ENCODE data around the gene ZNF133.
"Not testable (repeated sequence)": the region's sequence is repeated elsewhere in the genome, so short reads cannot be mapped to it uniquely, and the experiment has no call there.

ZNF133 gene

DNA sequence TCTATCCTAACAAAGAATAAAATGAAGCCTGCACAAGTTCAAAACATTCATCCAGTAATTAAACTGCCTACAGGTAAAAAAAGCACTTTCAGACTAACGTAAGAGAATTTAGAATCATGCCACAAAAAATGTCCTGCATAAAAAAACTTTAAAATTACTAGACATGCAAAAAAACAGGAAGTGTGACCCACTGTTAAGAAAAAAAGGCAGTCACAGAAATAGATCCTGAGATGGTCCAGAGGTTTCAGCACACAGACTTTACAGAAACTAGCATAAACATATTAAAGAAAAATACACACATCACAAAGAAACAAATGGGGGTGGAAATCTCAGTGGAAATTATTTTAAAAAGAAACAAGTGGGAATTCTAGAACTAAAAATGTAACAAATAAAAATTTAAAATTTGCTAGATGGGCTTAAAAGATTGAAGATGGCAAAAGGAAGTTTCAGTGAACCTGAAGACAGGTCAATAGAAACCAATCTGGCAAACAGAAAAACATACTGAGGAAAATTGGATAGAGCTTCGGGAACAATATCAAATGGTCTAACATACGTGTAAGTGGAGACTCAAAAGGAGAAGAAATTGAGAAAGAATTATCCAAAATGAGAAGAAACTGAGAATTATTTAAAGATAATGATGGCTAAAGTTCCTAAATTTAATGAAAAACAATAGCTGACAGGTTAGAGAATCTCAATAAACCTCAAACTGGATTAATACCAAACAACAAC lies 3.4 kb upstream of the ZNF133 start:
- in situ Hi-C loops (cut with MboI; ENCODE audit: low sequenced_read_pairs) = no loop called here

DNA sequence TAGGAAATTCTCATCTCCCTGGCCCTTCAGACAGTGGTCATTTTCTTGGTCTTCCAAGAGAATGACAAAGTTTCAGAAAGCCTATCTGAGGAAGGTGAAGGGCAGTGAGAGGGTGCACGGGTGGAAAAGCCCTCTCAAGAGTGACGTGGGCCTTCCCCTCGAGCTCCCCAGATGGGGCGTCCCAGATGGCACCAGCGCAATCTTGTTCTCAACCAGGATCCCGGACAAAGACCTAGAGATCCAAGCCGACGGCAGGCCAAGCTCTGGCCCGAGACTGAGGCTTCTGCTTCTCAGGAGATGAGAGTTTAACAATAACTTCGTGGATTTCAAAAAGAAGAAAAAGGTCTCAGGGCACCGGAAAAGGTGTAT lies 797 bp upstream of the ZNF133 start:
- in situ Hi-C loops (cut with MboI; ENCODE audit: low sequenced_read_pairs) = no loop called here

DNA sequence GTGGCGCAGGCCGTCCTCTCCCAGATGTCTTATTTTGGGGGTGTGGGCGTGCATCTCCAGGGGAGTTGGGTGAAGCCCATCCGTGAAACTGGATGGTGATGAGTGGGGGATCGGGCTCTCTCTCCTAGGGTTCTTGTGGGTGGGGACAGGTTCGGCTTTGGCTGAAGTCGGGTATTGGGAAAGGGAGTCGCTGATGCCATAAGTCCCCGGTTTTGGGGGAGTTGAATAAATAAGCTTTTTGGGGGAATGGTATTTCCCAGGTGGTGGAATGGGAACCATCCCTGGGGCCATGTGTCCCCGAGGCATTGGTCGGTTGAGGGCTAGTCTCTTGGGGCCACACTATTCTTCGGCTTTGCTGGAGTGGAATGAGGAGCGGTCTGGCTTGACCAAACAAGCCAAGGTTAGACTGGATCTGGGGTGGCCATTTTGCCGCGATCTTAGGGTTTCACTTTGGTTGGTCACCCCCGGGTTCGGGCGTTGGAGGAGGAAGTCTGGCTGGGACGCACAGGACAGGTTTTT lies 481 bp downstream of the ZNF133 start:
- in situ Hi-C loops (cut with MboI; ENCODE audit: low sequenced_read_pairs) = no loop called here

DNA sequence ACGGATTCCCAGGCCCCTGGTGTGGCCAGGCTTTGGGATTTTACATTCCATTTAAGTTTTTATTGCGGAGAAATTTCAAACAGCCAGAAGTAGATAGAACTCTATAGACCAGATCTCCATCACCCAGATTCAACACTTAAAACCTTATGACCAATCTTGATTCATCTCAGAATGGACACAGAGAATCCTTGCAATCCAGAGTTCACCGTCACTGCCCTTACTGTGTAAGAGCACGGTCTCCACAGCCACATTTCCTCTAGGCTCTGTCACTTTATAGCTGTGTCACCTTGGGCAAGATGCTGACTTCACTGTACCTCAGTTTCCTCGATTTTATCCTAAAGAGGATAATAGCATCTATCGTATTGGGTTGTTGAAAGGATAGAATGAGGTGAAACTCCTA lies 979 bp downstream of the ZNF133 start:
- in situ Hi-C loops (cut with MboI; ENCODE audit: low sequenced_read_pairs) = no loop called here

DNA sequence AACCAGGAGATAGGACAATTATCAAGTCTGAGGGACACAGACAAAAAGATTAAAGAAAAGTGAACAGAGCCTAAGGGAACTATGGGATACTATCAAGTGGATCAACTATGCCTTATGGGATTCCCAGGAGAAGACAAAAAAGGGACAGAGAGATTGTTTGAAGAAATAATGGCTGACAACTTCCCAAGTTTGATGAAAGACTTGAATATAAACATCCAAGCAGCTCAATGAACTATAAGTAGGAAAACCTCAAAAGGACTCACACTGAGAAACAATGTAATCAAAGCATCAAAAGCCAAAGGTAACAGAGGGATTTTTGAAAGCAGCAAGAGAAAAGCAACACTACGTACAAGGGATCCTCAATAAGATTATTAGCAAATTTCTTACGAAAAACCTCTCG lies 11.0 kb downstream of the ZNF133 start:
- in situ Hi-C loops (cut with MboI; ENCODE audit: low sequenced_read_pairs) = no loop called here

DNA sequence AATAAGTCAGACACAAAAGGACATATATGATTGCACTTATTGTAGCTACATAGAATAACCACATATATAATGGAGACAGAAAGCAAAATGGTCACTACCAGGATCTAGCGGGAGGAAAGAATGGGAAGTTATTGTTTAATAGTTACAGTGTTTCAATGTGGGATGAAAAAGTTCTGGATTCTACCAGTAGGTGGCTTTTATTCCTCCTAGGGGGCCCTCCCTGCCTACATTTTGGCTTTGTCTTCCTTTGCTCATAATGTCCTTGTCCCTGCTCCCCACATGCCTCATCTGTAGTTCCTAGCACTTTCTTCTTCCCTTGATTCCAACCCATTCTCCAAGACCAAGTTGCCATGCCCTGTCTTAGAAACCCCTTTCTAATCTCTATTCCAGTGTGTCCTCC lies 16.3 kb downstream of the ZNF133 start:
- in situ Hi-C loops (cut with MboI; ENCODE audit: low sequenced_read_pairs) = no loop called here

DNA sequence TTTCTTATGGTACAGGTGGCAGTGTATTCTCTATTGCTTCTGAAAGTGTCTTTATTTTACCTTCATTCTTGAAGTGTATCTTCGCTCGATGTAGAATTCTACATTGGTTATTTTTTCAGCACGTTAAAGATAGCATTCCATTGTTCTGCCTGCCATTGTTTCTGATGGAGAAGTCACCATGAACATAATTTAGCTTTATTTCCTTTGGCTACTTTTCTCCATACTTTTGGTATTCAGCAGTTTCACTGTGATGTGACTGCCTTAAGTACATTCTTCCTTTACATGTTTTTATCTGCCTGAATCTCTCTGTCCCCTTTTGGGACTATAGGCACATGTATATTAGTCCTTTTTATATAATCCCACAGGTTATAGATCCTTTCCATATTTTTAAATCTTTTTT lies 19.0 kb downstream of the ZNF133 start:
- in situ Hi-C loops (cut with MboI; ENCODE audit: low sequenced_read_pairs) = no loop called here

DNA sequence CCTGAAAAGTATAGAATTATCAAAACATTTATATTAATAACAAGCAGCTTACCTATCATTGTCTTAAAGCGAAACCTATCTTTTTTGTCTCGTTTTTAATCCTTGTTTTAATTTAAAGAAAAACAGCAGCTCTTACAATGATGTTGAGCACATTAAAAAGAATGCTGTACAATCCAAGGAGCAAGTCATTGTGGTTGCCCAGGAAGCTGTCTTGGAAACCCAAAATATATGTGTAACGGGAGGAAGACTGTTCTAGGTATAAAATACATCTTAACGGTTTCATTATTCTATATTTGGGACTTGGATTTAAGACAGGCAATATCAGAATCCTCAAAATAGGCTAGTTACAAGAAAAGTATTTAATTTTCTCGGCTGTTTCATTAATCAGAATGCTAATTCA lies 21.7 kb downstream of the ZNF133 start:
- in situ Hi-C loops (cut with MboI; ENCODE audit: low sequenced_read_pairs) = no loop called here

DNA sequence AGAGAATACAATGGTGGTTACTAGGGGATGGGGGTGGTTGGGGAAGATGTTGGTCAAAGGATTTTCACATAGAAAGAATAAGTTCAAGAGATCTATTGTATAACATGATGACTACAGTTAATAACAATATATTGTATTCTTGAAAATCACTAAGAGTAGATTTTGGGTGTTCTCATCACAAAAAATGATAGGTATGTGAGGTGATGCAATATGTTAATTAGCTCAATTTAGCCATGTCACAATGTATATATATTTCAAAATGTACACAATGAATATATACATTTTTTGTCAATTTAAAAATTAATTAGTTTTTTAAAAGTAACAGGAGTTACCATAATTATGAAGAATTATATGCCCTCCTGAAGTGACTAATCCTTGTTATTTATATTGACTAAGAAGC lies 22.3 kb downstream of the ZNF133 start:
- in situ Hi-C loops (cut with MboI; ENCODE audit: low sequenced_read_pairs) = no loop called here

DNA sequence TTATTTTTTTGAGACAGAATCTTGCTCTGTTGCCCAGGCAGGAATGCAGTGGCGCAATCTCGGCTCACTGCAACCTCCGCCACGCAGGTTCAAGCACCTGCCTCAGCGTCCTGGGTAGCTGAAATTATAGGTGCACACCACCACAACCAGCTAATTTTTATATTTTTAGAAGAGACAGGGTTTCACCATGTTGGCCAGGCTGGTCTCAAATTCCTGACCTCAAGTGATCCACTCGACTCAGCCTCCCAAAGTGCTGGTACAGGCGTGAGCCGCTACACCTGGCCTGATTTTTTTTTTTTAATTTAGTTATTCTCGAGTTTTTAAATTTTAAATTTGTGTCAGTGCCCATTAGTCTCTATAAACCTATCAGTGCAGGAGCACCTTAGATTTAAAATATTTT lies 24.4 kb downstream of the ZNF133 start:
- in situ Hi-C loops (cut with MboI; ENCODE audit: low sequenced_read_pairs) = no loop called here

DNA sequence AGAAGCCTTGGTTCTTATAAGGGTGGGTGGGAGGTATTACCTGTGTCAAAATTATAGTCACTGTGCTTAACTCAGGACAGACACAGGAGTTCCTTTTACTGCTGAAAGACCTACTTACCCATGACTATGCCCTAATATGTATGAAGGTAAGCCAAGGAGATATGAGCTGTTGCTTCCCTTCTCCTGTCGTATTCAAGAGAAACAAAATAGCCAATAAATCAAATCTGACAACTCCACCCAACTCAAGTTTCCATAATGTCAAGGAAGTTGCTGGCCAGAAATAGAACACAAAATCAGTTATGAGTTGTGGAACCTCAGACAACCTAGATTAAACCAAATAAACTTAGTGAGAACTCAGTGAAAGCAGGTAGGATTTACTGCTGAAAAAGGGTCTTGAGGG lies 25.1 kb downstream of the ZNF133 start:
- in situ Hi-C loops (cut with MboI; ENCODE audit: low sequenced_read_pairs) = no loop called here

DNA sequence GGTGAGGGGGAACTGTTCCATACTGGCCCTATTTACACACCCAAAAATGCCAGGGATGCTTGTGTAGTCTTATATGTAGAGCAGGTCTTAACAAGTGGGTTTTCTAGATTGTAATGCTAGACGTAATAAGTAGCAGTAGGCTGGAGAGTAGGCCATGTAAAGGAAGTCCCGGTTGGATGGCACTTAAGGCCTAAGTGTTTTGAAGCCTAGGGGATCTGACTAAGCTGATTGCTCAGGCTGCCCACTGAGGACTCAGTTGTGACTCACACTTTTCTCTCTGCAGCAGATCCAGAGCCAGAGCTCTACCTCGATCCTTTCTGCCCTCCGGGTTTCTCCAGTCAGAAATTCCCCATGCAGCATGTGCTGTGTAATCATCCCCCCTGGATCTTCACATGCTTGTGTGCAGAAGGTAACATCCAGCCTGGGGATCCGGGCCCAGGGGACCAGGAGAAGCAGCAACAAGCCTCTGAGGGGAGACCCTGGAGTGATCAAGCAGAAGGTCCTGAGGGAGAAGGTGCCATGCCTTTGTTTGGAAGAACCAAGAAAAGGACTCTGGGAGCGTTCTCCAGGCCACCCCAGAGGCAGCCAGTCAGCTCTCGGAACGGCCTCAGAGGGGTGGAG lies 26.6 kb downstream of the ZNF133 start:
- in situ Hi-C loops (cut with MboI; ENCODE audit: low sequenced_read_pairs) = no loop called here

DNA sequence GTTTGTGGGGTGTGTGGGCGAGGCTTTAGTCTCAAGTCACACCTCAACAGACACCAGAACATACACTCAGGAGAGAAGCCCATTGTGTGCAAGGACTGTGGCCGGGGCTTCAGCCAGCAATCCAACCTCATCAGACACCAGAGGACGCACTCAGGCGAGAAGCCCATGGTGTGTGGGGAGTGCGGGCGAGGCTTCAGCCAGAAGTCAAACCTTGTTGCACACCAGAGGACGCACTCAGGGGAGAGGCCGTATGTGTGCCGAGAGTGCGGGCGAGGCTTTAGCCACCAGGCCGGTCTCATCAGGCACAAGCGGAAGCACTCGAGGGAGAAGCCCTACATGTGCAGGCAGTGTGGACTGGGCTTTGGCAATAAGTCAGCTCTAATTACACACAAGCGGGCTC lies 27.8 kb downstream of the ZNF133 start:
- in situ Hi-C loops (cut with MboI; ENCODE audit: low sequenced_read_pairs) = no loop called here

DNA sequence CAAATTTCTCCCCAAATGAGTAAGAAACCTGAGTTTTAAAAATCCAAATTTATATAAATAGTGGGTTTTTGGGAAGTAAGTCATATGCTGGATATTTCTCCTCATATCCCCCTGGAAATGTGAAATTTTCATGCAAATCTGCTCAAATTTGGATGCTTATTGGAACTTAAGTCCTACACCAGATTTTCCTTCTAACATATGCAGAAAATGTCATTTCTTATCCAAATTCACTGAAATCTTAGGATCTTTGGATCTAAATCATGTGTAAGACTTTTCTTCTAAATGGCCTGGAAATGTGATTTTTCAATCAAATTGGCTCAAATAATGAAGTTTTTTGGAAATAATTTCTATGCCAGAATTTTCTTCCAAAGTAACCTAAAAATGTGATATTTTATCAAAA lies 33.0 kb downstream of the ZNF133 start:
- in situ Hi-C loops (cut with MboI; ENCODE audit: low sequenced_read_pairs) = loop anchor here (10.0 kb wide), 1 partner anchor 63 kb away; no protein-coding TSS in a partner anchor

DNA sequence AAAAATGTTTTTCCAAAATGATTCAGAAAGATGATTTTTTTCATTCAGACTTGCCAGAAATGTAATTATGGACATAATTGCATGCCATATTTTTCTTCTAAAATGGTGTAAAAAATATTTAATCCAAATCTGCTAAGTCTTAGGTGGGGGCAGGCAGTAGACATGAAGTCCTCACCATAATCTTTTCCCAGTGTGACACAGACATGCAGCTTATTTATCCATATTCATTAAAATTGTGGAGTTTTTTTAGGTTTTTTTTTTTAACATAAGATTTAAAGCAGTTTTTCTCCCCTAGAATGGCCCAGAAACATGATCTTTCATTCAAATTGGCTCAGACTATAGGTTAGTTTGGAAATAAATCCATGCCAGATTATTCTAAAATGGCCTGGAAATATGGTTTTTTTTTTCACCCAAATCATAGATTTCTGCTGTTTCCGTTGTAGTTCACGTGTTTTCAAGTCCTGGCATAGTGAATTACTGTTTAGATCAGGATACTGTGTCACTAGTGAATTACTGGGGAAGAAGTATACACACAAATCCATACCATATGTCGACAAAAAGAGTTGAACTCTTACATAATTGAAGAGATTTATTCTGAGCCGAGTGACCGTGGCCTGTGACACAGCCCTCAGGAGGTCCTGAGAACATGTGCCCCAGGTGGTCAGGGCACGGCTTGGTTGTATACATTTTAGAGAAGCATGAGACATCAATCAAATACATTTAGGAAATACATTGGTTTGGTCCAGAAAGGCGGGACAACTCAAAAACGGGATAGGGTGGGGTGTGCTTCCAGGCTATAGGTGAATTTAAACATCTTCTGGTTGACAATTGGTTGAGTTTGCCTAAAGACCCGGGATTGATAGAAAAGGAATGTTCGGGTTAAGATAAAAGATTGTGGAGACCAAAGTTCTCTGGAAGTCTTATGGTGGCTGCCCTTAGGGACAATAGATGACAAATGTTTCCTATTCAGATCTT lies 33.9 kb downstream of the ZNF133 start:
- in situ Hi-C loops (cut with MboI; ENCODE audit: low sequenced_read_pairs) = loop anchor here (10.0 kb wide), 1 partner anchor 63 kb away; no protein-coding TSS in a partner anchor

DNA sequence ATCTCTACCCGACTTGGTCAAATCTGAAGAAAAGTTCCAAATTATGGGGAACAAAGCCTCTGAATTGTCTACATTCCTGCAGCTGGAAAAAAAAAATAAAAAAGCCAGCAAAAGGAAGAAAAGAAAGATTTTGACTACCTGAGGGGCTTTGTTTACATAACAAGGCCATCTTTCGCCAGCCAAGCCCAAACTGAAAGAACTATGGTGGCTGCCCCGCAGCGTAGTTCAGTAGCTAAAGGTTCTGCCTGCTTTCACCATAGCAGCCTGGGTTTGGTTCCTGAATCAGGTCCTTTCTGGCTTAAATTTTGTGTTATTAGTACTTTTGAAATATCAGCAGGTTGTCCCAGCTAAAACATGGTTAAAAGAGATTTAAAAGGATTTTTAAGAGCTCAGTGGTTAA lies 35.4 kb downstream of the ZNF133 start:
- in situ Hi-C loops (cut with MboI; ENCODE audit: low sequenced_read_pairs) = loop anchor here (10.0 kb wide), 1 partner anchor 61 kb away; no protein-coding TSS in a partner anchor

DNA sequence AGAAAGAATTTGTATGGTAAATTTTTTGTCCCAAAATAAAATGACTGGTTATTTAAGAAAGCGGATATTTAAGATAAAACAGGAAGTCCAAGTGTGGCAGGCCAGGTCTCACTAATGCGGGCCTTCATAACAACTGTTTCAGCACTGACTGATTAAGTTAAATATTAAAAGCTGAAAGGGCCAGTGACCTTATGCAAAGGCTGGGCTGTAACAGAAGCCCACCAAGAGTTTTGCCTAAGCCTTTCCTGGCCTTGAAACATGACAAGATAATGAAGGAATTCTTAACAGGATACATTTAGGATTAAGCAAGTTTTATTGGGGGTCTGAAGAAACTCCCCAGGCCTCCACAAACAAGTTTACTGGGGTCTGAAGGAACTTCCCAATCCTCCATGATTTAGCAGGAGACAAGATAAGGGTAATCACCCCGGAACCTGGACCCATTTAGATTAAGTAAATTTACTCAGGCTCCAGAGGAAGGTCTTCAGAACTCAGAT lies 36.3 kb downstream of the ZNF133 start:
- in situ Hi-C loops (cut with MboI; ENCODE audit: low sequenced_read_pairs) = loop anchor here (10.0 kb wide), 1 partner anchor 60 kb away; no protein-coding TSS in a partner anchor

DNA sequence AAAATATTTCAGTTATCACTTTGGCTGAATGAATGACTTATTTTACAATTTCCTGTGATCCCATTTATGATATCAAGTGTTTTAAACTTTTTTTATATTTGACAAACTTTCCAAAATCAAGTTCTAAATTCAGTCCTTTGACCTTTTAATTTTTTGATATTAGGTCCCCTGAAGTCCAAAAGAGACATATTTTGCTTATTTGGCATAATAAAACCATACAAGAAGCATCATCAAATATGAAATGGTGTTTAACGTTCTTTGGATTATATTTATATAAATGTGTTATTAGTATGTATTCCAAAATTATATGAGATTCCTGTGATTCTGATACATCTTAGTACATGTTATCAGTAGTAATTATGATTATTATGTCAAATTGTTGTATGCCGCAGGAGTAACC lies 38.7 kb downstream of the ZNF133 start:
- in situ Hi-C loops (cut with MboI; ENCODE audit: low sequenced_read_pairs) = loop anchor here (10.0 kb wide), 1 partner anchor 58 kb away; no protein-coding TSS in a partner anchor

DNA sequence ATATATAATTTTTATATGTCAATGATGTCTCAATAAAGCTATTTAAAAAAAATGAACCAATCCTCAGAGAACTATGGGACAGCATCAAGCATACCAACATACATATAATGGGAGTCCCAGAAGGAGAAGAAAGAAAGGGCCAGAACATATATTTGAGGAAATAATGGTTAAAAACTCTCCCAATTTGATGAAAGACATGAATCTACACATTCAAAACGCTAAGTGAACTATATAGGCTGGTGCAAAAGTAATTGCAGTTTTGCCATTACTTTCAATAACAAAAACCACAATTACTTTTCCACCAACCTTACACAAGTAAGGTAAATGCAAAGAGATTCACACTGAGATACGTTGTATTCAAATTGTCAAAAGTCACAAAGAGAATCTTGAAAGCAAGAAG lies 43.4 kb downstream of the ZNF133 start:
- in situ Hi-C loops (cut with MboI; ENCODE audit: low sequenced_read_pairs) = no loop called here

DNA sequence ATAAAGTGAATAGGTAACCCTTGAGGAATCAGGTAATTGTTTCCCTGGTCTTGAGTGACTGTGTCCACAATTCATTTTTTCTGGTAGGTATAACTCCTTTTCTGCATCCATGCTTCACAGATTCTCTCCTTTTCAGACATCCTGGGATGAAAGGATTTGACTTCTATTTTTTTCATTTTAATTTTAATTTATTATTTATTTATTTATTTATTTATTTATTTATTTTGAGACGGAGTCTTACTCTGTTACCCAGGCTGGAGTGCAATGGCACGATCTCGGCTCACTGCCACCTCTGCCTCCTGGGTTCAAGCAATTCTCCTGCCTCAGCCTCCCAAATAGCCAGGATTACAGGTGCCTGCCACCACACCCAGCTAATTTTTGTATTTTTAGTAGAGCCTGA lies 61.4 kb downstream of the ZNF133 start:
- in situ Hi-C loops (cut with MboI; ENCODE audit: low sequenced_read_pairs) = not testable (repeated sequence)

DNA sequence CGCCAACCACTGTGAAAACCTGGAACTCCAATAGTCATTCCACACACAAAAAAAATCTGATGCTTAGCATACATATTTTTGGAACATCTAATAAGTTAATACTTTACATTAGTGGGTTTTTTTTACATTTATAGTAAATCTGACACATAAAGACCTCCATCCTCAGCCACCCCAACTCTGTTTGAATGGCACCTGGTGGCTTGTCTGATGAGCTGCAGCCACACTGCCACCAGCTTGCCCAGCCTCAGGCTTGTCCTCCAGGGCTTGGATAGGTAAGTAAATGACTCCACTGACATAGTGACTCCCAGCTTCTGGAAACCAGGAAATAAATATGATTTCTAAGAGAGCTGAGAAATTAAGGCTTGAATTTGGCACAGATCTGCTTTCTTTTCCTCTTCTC lies 71.5 kb downstream of the ZNF133 start:
- in situ Hi-C loops (cut with MboI; ENCODE audit: low sequenced_read_pairs) = no loop called here
